ENCODE data around the gene MGAT4A. TPM values are rescaled to one million over a fixed set of nuclear protein-coding genes. Genes with fewer than 3 reads are reported as not detected.

MGAT4A gene
- total and polyA plus RNA-seq, 10 of the 15 experiments (the other 5 are each of a cell fraction or from before 2014, with no cell fraction given): 4.3 to 23.4 (median 13.6) TPM

DNA sequence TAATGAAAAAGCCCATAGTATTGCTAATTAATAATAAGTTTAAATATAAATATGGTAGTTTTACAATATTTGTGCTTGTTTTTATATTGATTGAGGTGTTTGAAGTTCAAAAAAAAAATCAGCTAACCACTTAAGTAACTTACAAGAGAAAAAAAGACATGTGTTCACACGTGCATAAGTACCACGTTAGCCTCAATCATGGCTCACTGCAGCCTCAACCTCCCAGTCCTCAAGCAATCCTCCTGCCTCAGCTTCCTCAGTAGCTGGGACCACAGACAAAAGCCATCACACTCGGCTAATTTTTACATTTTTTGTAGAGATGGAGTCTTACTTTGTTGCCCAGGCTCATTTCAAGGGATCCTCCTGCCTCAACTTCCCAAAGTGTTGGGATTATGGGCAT, 19.4 kb downstream of the MGAT4A start:
- in situ Hi-C loops (cut with MboI): no loop called here

More for the DNA sequence above, 19.4 kb downstream of the MGAT4A start:
- RAD21 ChIA-PET (ENCODE audit: unreplicated experiment): interaction anchor here (1.2 to 2.3 kb wide), 3 partner anchors 9 to 63 kb away, joined by 3 to 11 read pairs (median 6); no protein-coding TSS in a partner anchor
- H3K9ac ChIP-seq (ENCODE audit: control insufficient read depth, insufficient read depth, low read length): no peak overlapping the region
- CTCF ChIA-PET: interaction anchor here (1.0 to 1.3 kb wide), 2 partner anchors 9 to 18 kb away, joined by 3 to 6 read pairs; no protein-coding TSS in a partner anchor
- POLR2A ChIA-PET: interaction anchor here (0.8 kb wide), 1 partner anchor 15 kb away, joined by 3 read pairs; no protein-coding TSS in a partner anchor
- BruUV-seq (replicated peaks): no TSS peak
- no peaks in the 10 kb centered on the region for H3K36me3 ChIP-seq (ENCODE audit: control insufficient read depth in 2 of 2, insufficient read depth in 2 of 2, low read length in 1 of 2)
- no peak overlapping the region for H3K27ac ChIP-seq (ENCODE audit: control insufficient read depth, insufficient read depth)
- FAIRE-seq (peak; percentile 59), DNase-seq (ENCODE audit: low read depth, low spot score) (no peak), ATAC-seq (no peak)
- H3K27me3 ChIP-seq (replicated peaks in 1 of 2; ENCODE audit: control insufficient read depth in 2 of 2, insufficient read depth in 2 of 2, low read length in 1 of 2): no peaks in the 10 kb centered on the region
- no peaks in the 10 kb centered on the region; the same call in 2 of the 3 replicates for H3K9me3 ChIP-seq (replicated peaks; ENCODE audit: control insufficient read depth, insufficient read depth, low read length)
- SMC1A ChIA-PET (ENCODE audit: uncharacterized antibody, unreplicated experiment): interaction anchor here (1.0 to 1.9 kb wide), 5 partner anchors 9 to 62 kb away, joined by 3 to 6 read pairs (median 4); no protein-coding TSS in a partner anchor
- H3K79me2 ChIP-seq (ENCODE audit: control insufficient read depth, insufficient read depth, low read length): no peaks in the 10 kb centered on the region
- H2AFZ ChIP-seq (ENCODE audit: control insufficient read depth, low read depth, low read length): no peak overlapping the region
- no peaks in the 10 kb centered on the region for H4K20me1 ChIP-seq (ENCODE audit: control insufficient read depth, insufficient read depth)
- TF ChIP-seq SMAD5 (IDR thresholded peaks at IDR 0.05; ENCODE audit: low read depth): no peak
- TF ChIP-seq SUZ12 (IDR thresholded peaks at IDR 0.05; ENCODE audit: unreplicated experiment): no peak
- no peak for TF ChIP-seq YY1 (IDR thresholded peaks at IDR 0.05; ENCODE audit: low read depth, low read length)
- no peak for TF ChIP-seq IKZF1 (conservative IDR thresholded peaks at IDR 0.05)
- TF ChIP-seq NRF1 (conservative IDR thresholded peaks at IDR 0.05; ENCODE audit: low read depth, low read length): no peak
- TF ChIP-seq HDGF (IDR thresholded peaks at IDR 0.05): no peak
- TF ChIP-seq IKZF2 (IDR thresholded peaks at IDR 0.05): no peak
- TF ChIP-seq, protein P1, sequence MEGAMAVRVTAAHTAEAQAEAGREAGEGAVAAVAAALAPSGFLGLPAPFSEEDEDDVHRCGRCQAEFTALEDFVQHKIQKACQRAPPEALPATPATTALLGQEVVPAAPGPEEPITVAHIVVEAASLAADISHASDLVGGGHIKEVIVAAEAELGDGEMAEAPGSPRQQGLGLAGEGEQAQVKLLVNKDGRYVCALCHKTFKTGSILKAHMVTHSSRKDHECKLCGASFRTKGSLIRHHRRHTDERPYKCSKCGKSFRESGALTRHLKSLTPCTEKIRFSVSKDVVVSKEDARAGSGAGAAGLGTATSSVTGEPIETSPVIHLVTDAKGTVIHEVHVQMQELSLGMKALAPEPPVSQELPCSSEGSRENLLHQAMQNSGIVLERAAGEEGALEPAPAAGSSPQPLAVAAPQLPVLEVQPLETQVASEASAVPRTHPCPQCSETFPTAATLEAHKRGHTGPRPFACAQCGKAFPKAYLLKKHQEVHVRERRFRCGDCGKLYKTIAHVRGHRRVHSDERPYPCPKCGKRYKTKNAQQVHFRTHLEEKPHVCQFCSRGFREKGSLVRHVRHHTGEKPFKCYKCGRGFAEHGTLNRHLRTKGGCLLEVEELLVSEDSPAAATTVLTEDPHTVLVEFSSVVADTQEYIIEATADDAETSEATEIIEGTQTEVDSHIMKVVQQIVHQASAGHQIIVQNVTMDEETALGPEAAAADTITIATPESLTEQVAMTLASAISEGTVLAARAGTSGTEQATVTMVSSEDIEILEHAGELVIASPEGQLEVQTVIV (IDR thresholded peaks at IDR 0.05; ENCODE audit: borderline replicate concordance, partially characterized antibody): no peak
- no peak for TF ChIP-seq TCF3 (IDR thresholded peaks at IDR 0.05; ENCODE audit: borderline replicate concordance, insufficient read depth, low read depth, low read length)
- no peak for TF ChIP-seq SPI1 (IDR thresholded peaks at IDR 0.05; ENCODE audit: borderline replicate concordance, insufficient read depth, low read depth, low read length)
- TF ChIP-seq ZZZ3 (IDR thresholded peaks at IDR 0.05; ENCODE audit: control insufficient read depth, insufficient read length, low read depth): no peak
- TF ChIP-seq CBX5 (IDR thresholded peaks at IDR 0.05; ENCODE audit: low read depth): no peak
- TF ChIP-seq, protein P2, sequence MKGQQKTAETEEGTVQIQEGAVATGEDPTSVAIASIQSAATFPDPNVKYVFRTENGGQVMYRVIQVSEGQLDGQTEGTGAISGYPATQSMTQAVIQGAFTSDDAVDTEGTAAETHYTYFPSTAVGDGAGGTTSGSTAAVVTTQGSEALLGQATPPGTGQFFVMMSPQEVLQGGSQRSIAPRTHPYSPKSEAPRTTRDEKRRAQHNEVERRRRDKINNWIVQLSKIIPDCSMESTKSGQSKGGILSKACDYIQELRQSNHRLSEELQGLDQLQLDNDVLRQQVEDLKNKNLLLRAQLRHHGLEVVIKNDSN (IDR thresholded peaks at IDR 0.05; ENCODE audit: borderline replicate concordance, extremely low read length, insufficient read depth, low read depth, low read length): no peak
- peaks cover 19% of the 10 kb centered on the region for H3K4me1 ChIP-seq (ENCODE audit: control insufficient read depth, insufficient read depth, low read length)
- intact Hi-C loops (cut with micrococcal nuclease; ENCODE audit: unreplicated experiment): no loop called here
- WGBS (ENCODE audit: insufficient coverage, insufficient replicate concordance, low lambda C conversion rate, missing lambda C conversion rate): 43% methylated on average over 3 of the region's 3 CpGs
- H3K4me3 ChIP-seq: no peak overlapping the region
- H3K4me2 ChIP-seq (ENCODE audit: control insufficient read depth, insufficient read depth): no peak overlapping the region

Data from GM12878 (cell line).